ENCODE measurements around the gene HIBCH.

Gene HIBCH

GRCh38 chr2:190177249-190178040 lies 142.2 kb downstream of the HIBCH start:
- no peak for DNase-seq (ENCODE audit: low read depth)
- no peak overlapping the region for H3K4me3 ChIP-seq (ENCODE audit: low read depth, low read length)
- TF ChIP-seq CTCF (IDR thresholded peaks at IDR 0.05; ENCODE audit: control insufficient read depth, extremely low read depth, insufficient read depth): no peak

GRCh38 chr2:190173392-190173791 lies 146.2 kb downstream of the HIBCH start:
- H3K4me3 ChIP-seq (ENCODE audit: low read depth, low read length): no peak overlapping the region
- no peak for DNase-seq (ENCODE audit: low read depth)
- TF ChIP-seq CTCF (IDR thresholded peaks at IDR 0.05; ENCODE audit: control insufficient read depth, extremely low read depth, insufficient read depth): no peak

GRCh38 chr2:190170673-190171072 lies 149.0 kb downstream of the HIBCH start:
- peak; percentile 68 for DNase-seq (ENCODE audit: low read depth)
- H3K4me3 ChIP-seq (ENCODE audit: low read depth, low read length): no peak overlapping the region
- no peak for TF ChIP-seq CTCF (IDR thresholded peaks at IDR 0.05; ENCODE audit: control insufficient read depth, extremely low read depth, insufficient read depth)

- no peak overlapping the region for H3K4me3 ChIP-seq (ENCODE audit: low read depth, low read length)
- TF ChIP-seq CTCF (IDR thresholded peaks at IDR 0.05; ENCODE audit: control insufficient read depth, extremely low read depth, insufficient read depth): no peak
- DNase-seq (ENCODE audit: low read depth): peak; percentile 82
Measured at GRCh38 chr2:190169221-190170072, 150.2 kb downstream of the HIBCH start.

GRCh38 chr2:190167702-190168101 lies 151.9 kb downstream of the HIBCH start:
- no peak for TF ChIP-seq CTCF (IDR thresholded peaks at IDR 0.05; ENCODE audit: control insufficient read depth, extremely low read depth, insufficient read depth)

GRCh38 chr2:190165491-190165890 lies 154.1 kb downstream of the HIBCH start:
- H3K4me3 ChIP-seq (ENCODE audit: low read depth, low read length): no peak overlapping the region
- DNase-seq (ENCODE audit: low read depth): no peak
- TF ChIP-seq CTCF (IDR thresholded peaks at IDR 0.05; ENCODE audit: control insufficient read depth, extremely low read depth, insufficient read depth): no peak

More at GRCh38 chr2:190167702-190168101, 151.9 kb downstream of the HIBCH start:
- no peak overlapping the region for H3K4me3 ChIP-seq (ENCODE audit: low read depth, low read length)
- DNase-seq (ENCODE audit: low read depth): no peak
